HepG2 (cell line): ENCODE data around the gene NUDCD3. TPM values are rescaled to one million over a fixed set of nuclear protein-coding genes. Genes with fewer than 3 reads are reported as not detected.

Experiments used
- HMG20B ChIP-seq: conservative IDR thresholded peaks from 2 replicates; pipeline ENCODE4 v1.6.1; 2016; ENCODE audit warnings: missing genetic modification reagents, missing compliant biosample characterization
- HMGXB4 ChIP-seq, 2 experiments: sonication (generic) in 1 of 2; formaldehyde crosslinking in 1 of 2; IDR thresholded peaks; 2 replicates each; pipeline versions ENCODE4 v1.4.0 to v1.6.1; 2018 to 2020; ENCODE audit warnings: missing genetic modification reagents in 2 of 2, borderline replicate concordance in 1 of 2, low read depth in 1 of 2, mild to moderate bottlenecking in 1 of 2, missing biosample characterization in 1 of 2
- HNRNPH1 ChIP-seq: fragments of 200-400 bp; formaldehyde crosslinking; optimal IDR thresholded peaks from 2 replicates; pipeline ENCODE3; 2017; ENCODE audit warnings: mild to moderate bottlenecking, low read depth, low read length
- MAZ ChIP-seq, 2 experiments: sonication (generic) in 1 of 2; formaldehyde crosslinking in 1 of 2; IDR thresholded peaks; 2 replicates each; pipeline versions ENCODE4 v1.5.0 to v1.6.1; 2012 to 2020; ENCODE audit warnings: low read depth in 2 of 2, mild to moderate bottlenecking in 2 of 2, borderline replicate concordance in 1 of 2, improper control_type of control experiment in 1 of 2, low read length in 1 of 2, missing genetic modification reagents in 1 of 2, moderate library complexity in 1 of 2
- MLLT10 ChIP-seq: sonication (generic); formaldehyde crosslinking; IDR thresholded peaks from 2 replicates; pipeline ENCODE4 v1.4.0; 2020; ENCODE audit warnings: missing genetic modification reagents
- MTF1 ChIP-seq: sonication (generic); formaldehyde crosslinking; IDR thresholded peaks from 2 replicates; pipeline ENCODE4 v1.5.0; 2020; ENCODE audit warnings: missing genetic modification reagents
- NFYB ChIP-seq: sonication (generic); formaldehyde crosslinking; IDR thresholded peaks from 2 replicates; pipeline ENCODE4 v1.4.0; 2020; ENCODE audit warnings: missing genetic modification reagents
- NONO ChIP-seq, 2 experiments: fragments of 450-650 bp in 1 of 2; sonication (generic) in 1 of 2; formaldehyde crosslinking in 1 of 2; IDR thresholded peaks in 1 of 2; conservative IDR thresholded peaks in 1 of 2; 2 replicates each; pipeline versions ENCODE4 v1.6.1 to v1.8.0; 2017 to 2022; ENCODE audit warnings: mild to moderate bottlenecking in 1 of 2, missing genetic modification reagents in 1 of 2, moderate library complexity in 1 of 2
- NR3C1 ChIP-seq: sonication (generic); formaldehyde crosslinking; IDR thresholded peaks from 2 replicates; pipeline ENCODE4 v1.4.0; 2020; ENCODE audit warnings: missing genetic modification reagents
- RNF219 ChIP-seq: sonication (generic); formaldehyde crosslinking; IDR thresholded peaks from 2 replicates; pipeline ENCODE4 v1.5.0; 2020; ENCODE audit warnings: mild to moderate bottlenecking, missing genetic modification reagents
- SKI ChIP-seq: fragments of 450-650 bp; IDR thresholded peaks from one replicate; pipeline ENCODE4 v1.6.1; 2018; ENCODE audit warnings: mild to moderate bottlenecking; ENCODE audit not compliant: partially characterized antibody
- SMARCC2 ChIP-seq: fragments of 450-650 bp; IDR thresholded peaks from 2 replicates; pipeline ENCODE4 v1.6.1; 2017; ENCODE audit warnings: antibody characterized with exemption, mild to moderate bottlenecking
- SMYD3 ChIP-seq: sonication (generic); formaldehyde crosslinking; IDR thresholded peaks from 2 replicates; pipeline ENCODE4 v1.8.1; 2023; ENCODE audit warnings: mild to moderate bottlenecking, missing genetic modification reagents
- U2AF1 ChIP-seq: fragments of 200-400 bp; formaldehyde crosslinking; optimal IDR thresholded peaks from 2 replicates; pipeline ENCODE3; 2017; ENCODE audit warnings: mild to moderate bottlenecking, low read depth, low read length
- ZFP36 ChIP-seq: fragments of 150-350 bp; IDR thresholded peaks from 2 replicates; pipeline ENCODE4 v1.6.1; 2018; ENCODE audit warnings: borderline replicate concordance, low read length, low read depth; ENCODE audit not compliant: partially characterized antibody
- ZNF138 ChIP-seq: sonication (generic); formaldehyde crosslinking; IDR thresholded peaks from 2 replicates; pipeline ENCODE4 v1.5.0; 2020; ENCODE audit warnings: mild to moderate bottlenecking, low read depth, missing genetic modification reagents
- ZNF34 ChIP-seq: sonication (generic); formaldehyde crosslinking; IDR thresholded peaks from 2 replicates; pipeline ENCODE4 v1.4.0; 2020; ENCODE audit warnings: mild to moderate bottlenecking, missing genetic modification reagents, borderline replicate concordance
- polyA plus RNA-seq, 8 experiments: library from polyadenylated mRNA; depleted of rRNA in 3 of 8; stranded (reverse) in 7 of 8; unstranded in 1 of 8; fragments of >200 nt; fragmentation: Illumina TruSeq in 4 of 8; extraction: Trizol in 4 of 8; gene quantifications; 2 replicates each; pipeline versions ENCODE4 v1.2.1 to v1.2.3, GENCODE V29; 2011 to 2016; ENCODE audit warnings: low read depth in 4 of 8, missing spikeins in 1 of 8, mixed read lengths in 1 of 8; ENCODE audit not compliant: insufficient read depth in 1 of 8
- total RNA-seq, 5 experiments: library from RNA; depleted of rRNA; stranded (reverse); fragments of >200 nt; fragmentation: Illumina TruSeq; extraction: Trizol; gene quantifications; 2 replicates each; pipeline ENCODE4 v1.2.3, GENCODE V29; 2016; ENCODE audit warnings: low read depth in 1 of 5
- TF ChIP-seq, protein P1 (sequence below): sonication (generic); formaldehyde crosslinking; IDR thresholded peaks from 2 replicates; pipeline ENCODE4 v1.8.1; 2023; ENCODE audit warnings: mild to moderate bottlenecking, inconsistent platforms, moderate library complexity, missing genetic modification reagents, borderline replicate concordance

Gene NUDCD3
- total and polyA plus RNA-seq, 2 of the 13 experiments (the other 11 are each of a cell fraction or from before 2014, with no cell fraction given) = 20.8 to 49.9 TPM

GRCh38 chr7:44490351-44491200 is at the start of gene NUDCD3 (continued):
- TF ChIP-seq HMGXB4 (CRISPR knock-in tag; IDR thresholded peaks at IDR 0.05; ENCODE audit: borderline replicate concordance in 1 of 2, low read depth in 1 of 2) (peak; percentile 86 to 92), RNF219 (CRISPR knock-in tag) (0 out of 2 replicates have a peak, but pooled peaks have one; percentile 75), SKI (peak; percentile 77), MTF1 (CRISPR knock-in tag) (no peak), NFYB (CRISPR knock-in tag) (peak; percentile 64; the same call in 1 of the 2 replicates), ZFP36 (no peak), NONO (IDR thresholded peaks at IDR 0.05) (no peak), NONO (CRISPR knock-in tag; conservative IDR thresholded peaks at IDR 0.05) (peak; percentile 85), SMARCC2 (no peak), HMG20B (CRISPR knock-in tag) (peak; percentile 10; the same call in 1 of the 2 replicates), ZNF138 (CRISPR knock-in tag) (no peak; the same call in 1 of the 2 replicates), NR3C1 (CRISPR knock-in tag) (no peak), SMYD3 (CRISPR knock-in tag) (no peak), MLLT10 (CRISPR knock-in tag) (no peak), ZNF34 (CRISPR knock-in tag) (no peak), U2AF1 (peak; percentile 84), HNRNPH1 (no peak), MAZ (IDR thresholded peaks at IDR 0.05; ENCODE audit: borderline replicate concordance, low read depth, low read length) (peak; percentile 48; the same call in 1 of the 2 replicates), MAZ (CRISPR knock-in tag; IDR thresholded peaks at IDR 0.05; ENCODE audit: low read depth) (peak; percentile 86)
- TF ChIP-seq, protein P1, sequence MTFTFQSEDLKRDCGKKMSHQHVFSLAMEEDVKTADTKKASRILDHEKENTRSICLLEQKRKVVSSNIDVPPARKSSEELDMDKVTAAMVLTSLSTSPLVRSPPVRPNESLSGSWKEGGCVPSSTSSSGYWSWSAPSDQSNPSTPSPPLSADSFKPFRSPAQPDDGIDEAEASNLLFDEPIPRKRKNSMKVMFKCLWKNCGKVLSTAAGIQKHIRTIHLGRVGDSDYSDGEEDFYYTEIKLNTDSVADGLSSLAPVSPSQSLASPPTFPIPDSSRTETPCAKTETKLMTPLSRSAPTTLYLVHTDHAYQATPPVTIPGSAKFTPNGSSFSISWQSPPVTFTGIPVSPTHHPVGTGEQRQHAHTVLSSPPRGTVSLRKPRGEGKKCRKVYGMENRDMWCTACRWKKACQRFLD (CRISPR knock-in tag) = peak; percentile 23; the same call in 1 of the 2 replicates
